ENCODE measurements around the gene PDE6D. TPM values are rescaled to one million over a fixed set of nuclear protein-coding genes. Genes with fewer than 3 reads are reported as not detected.

The PDE6D gene
- total and polyA plus RNA-seq, 2 experiments from 2014 or later = 35.2 to 55.6 TPM

- H3F3A ChIP-seq (replicated peaks; ENCODE audit: low read depth) = 0 out of 2 replicates have a peak, but pooled peaks cover 3% of the 10 kb centered on the region
- Mint-ChIP-seq H3K27ac (no peak overlapping the region), H3K36me3 (ENCODE audit: low read depth) (no peaks in the 10 kb centered on the region), H3K4me1 (peaks cover 2% of the 10 kb centered on the region; the same call in 2 of the 3 replicates), H3K27me3 (ENCODE audit: insufficient read depth, low read depth, poor library complexity) (peaks cover 3% of the 10 kb centered on the region), H3K4me3 (no peak overlapping the region), H3K9me3 (no peaks in the 10 kb centered on the region)
- no peak overlapping the region for H3K27ac ChIP-seq (ENCODE audit: low read depth)
- no peaks in the 10 kb centered on the region for H3K79me2 ChIP-seq (replicated peaks; ENCODE audit: insufficient read depth)
- no peaks in the 10 kb centered on the region for H3K9me2 ChIP-seq (ENCODE audit: insufficient read depth)
- H3K4me1 ChIP-seq (ENCODE audit: insufficient read depth) = no peaks in the 10 kb centered on the region
- H3K27me3 ChIP-seq (ENCODE audit: insufficient read depth) = no peaks in the 10 kb centered on the region
- no peaks in the 10 kb centered on the region; the same call in 1 of the 2 replicates for H4K20me1 ChIP-seq (replicated peaks; ENCODE audit: insufficient read depth)
- DNase-seq (ENCODE audit: low spot score) (no peak), ATAC-seq (no peak)
- TF ChIP-seq ZNF114 (CRISPR knock-in tag; IDR thresholded peaks at IDR 0.05) = no peak
- TF ChIP-seq STAT1 (IDR thresholded peaks at IDR 0.05; ENCODE audit: unreplicated experiment) = no peak
- no peak for TF ChIP-seq EZH2phosphoT487 (IDR thresholded peaks at IDR 0.05; ENCODE audit: unreplicated experiment)
- no peak for TF ChIP-seq POLR2AphosphoS5 (IDR thresholded peaks at IDR 0.05; ENCODE audit: low read depth)
- TF ChIP-seq EZH2 (IDR thresholded peaks at IDR 0.05; ENCODE audit: low read depth, unreplicated experiment) = no peak
- TF ChIP-seq ZNF331 (CRISPR knock-in tag; IDR thresholded peaks at IDR 0.05; ENCODE audit: low read depth) = no peak
- TF ChIP-seq CREB1 (CRISPR knock-in tag; IDR thresholded peaks at IDR 0.05; ENCODE audit: low read depth) = no peak
- no peak for TF ChIP-seq NANOG (IDR thresholded peaks at IDR 0.05; ENCODE audit: borderline replicate concordance)
- no peak for TF ChIP-seq REST (IDR thresholded peaks at IDR 0.05; ENCODE audit: unreplicated experiment)
- TF ChIP-seq ETS1 (IDR thresholded peaks at IDR 0.05) = no peak
- no peak for TF ChIP-seq ZNF462 (CRISPR knock-in tag; IDR thresholded peaks at IDR 0.05)
- no peak for TF ChIP-seq CTCF (conservative IDR thresholded peaks at IDR 0.05; ENCODE audit: low read depth in 2 of 2)
- H2AFZ ChIP-seq = no peak overlapping the region
- H3K4me2 ChIP-seq = no peak overlapping the region
- H3K36me3 ChIP-seq (ENCODE audit: insufficient read depth) = no peaks in the 10 kb centered on the region
- H3K4me3 ChIP-seq = no peak overlapping the region
These were observed 82.1 kb downstream of the PDE6D start for GRCh38 chr2:231699006-231699405.

Data from GM23338 (cell line).